ENCODE data around the gene VIPR2. TPM values are rescaled to one million over a fixed set of nuclear protein-coding genes. Genes with fewer than 3 reads are reported as not detected.

VIPR2 gene
- total RNA-seq, 4 donors from 2014 or later = 0.33 to 0.56 TPM; not detected in 2

DNA sequence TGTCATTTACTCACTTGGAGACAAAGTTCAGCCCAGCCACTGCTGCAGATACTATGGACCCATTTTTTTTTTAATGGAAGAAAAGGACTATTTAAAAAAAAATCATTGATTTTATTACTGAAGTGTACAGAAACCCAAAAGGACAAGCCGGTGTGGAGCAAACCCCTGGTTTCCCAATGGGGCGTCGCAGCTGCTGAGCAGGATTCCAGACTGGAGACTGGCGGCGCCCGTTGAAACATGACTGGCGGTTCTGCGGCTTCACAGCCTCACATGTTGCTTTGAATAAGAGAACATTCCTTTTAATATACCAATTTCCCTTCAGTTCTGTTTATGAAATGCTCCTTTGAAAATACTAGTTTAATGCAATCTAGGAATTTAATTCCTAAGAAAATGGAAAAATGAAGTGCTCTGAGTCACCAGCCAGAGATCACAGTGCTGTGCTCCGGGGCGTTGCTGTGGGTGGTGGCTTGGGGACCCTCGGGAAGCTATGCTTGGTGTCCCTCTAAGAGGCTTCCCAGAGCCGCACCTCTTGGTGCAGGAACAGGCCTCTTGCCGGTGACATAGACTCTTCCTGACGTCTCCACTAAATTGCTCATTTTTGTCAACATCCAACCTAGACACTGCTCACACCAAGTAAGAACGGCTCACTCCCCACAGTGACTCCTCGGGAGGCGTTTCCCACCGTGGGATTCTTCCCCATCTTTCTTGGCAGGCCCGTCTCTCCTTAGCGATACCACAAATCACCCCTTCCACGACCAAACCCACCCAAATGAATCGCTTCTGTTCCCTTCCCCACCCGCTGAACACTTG is 12.0 kb upstream of the VIPR2 start:
- 90 to 92% methylated on average over 23 of the region's 23 CpGs for WGBS, 2 donors
- DNase-seq = no peak

GRCh38 chr7:159155410-159155809 is 10.7 kb upstream of the VIPR2 start:
- H3K4me1 ChIP-seq = no peaks in the 10 kb centered on the region
- H3K9me3 ChIP-seq = no peaks in the 10 kb centered on the region
- TF ChIP-seq POLR2A (IDR thresholded peaks at IDR 0.05) = no peak
- TF ChIP-seq, protein P1, sequence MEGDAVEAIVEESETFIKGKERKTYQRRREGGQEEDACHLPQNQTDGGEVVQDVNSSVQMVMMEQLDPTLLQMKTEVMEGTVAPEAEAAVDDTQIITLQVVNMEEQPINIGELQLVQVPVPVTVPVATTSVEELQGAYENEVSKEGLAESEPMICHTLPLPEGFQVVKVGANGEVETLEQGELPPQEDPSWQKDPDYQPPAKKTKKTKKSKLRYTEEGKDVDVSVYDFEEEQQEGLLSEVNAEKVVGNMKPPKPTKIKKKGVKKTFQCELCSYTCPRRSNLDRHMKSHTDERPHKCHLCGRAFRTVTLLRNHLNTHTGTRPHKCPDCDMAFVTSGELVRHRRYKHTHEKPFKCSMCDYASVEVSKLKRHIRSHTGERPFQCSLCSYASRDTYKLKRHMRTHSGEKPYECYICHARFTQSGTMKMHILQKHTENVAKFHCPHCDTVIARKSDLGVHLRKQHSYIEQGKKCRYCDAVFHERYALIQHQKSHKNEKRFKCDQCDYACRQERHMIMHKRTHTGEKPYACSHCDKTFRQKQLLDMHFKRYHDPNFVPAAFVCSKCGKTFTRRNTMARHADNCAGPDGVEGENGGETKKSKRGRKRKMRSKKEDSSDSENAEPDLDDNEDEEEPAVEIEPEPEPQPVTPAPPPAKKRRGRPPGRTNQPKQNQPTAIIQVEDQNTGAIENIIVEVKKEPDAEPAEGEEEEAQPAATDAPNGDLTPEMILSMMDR (IDR thresholded peaks at IDR 0.05) = no peak
- no peak for DNase-seq
- intact Hi-C loops (cut with DNase I) = no loop called here
- WGBS, 2 donors = 76 to 80% methylated on average over 9 of the region's 9 CpGs
- H3K27me3 ChIP-seq = no peaks in the 10 kb centered on the region
- H3K4me3 ChIP-seq (replicated peaks in 1 of 3) = no peak overlapping the region
- no peaks in the 10 kb centered on the region for H3K36me3 ChIP-seq
- no peak overlapping the region for H3K27ac ChIP-seq

More for the DNA sequence above, 12.0 kb upstream of the VIPR2 start:
- Histone ChIP-seq H3K27ac (no peak overlapping the region), H3K9me3 (no peaks in the 10 kb centered on the region), H3K27me3 (no peaks in the 10 kb centered on the region), H3K4me3 (replicated peaks in 1 of 3) (no peak overlapping the region), H3K4me1 (no peaks in the 10 kb centered on the region), H3K36me3 (no peaks in the 10 kb centered on the region)
- intact Hi-C loops (cut with DNase I) = no loop called here
- TF ChIP-seq POLR2A (IDR thresholded peaks at IDR 0.05) = no peak
- TF ChIP-seq, protein P1 (IDR thresholded peaks at IDR 0.05) = no peak

- H3K36me3 ChIP-seq = no peaks in the 10 kb centered on the region
- no peak overlapping the region for H3K4me3 ChIP-seq (replicated peaks in 1 of 3)
- H3K27ac ChIP-seq = no peak overlapping the region
- TF ChIP-seq, protein P1 (IDR thresholded peaks at IDR 0.05) = no peak
- no peak for TF ChIP-seq POLR2A (IDR thresholded peaks at IDR 0.05)
- H3K4me1 ChIP-seq = no peaks in the 10 kb centered on the region
- no peaks in the 10 kb centered on the region for H3K9me3 ChIP-seq
- intact Hi-C loops (cut with DNase I) = no loop called here
- H3K27me3 ChIP-seq = no peaks in the 10 kb centered on the region
- 91% methylated on average over 9 to 14 of the region's 17 CpGs for WGBS, 2 donors
- no peak for DNase-seq
Observed at GRCh38 chr7:159154243-159154642, 9.6 kb upstream of the VIPR2 start.

- no peaks in the 10 kb centered on the region for H3K36me3 ChIP-seq
- no peak overlapping the region for H3K4me3 ChIP-seq (replicated peaks in 1 of 3)
- no peaks in the 10 kb centered on the region for H3K4me1 ChIP-seq
- WGBS, 2 donors = 77 to 80% methylated on average over 9 of the region's 9 CpGs
- no peak overlapping the region for H3K27ac ChIP-seq
- H3K27me3 ChIP-seq = no peaks in the 10 kb centered on the region
- H3K9me3 ChIP-seq = no peaks in the 10 kb centered on the region
- no peak for DNase-seq
- intact Hi-C loops (cut with DNase I) = no loop called here
- no peak for TF ChIP-seq POLR2A (IDR thresholded peaks at IDR 0.05)
- TF ChIP-seq, protein P1 (IDR thresholded peaks at IDR 0.05) = no peak
Observed at GRCh38 chr7:159153511-159153910, 8.8 kb upstream of the VIPR2 start.

- WGBS, 2 donors = 86 to 88% methylated on average over 12 to 13 of the region's 13 CpGs
- DNase-seq = no peak
- no peak overlapping the region for H3K27ac ChIP-seq
- no peaks in the 10 kb centered on the region for H3K9me3 ChIP-seq
- no peaks in the 10 kb centered on the region for H3K27me3 ChIP-seq
- no peaks in the 10 kb centered on the region for H3K36me3 ChIP-seq
- TF ChIP-seq, protein P1 (IDR thresholded peaks at IDR 0.05) = no peak
- TF ChIP-seq POLR2A (IDR thresholded peaks at IDR 0.05) = no peak
- H3K4me3 ChIP-seq (replicated peaks in 1 of 3) = no peak overlapping the region
- intact Hi-C loops (cut with DNase I) = no loop called here
- no peaks in the 10 kb centered on the region for H3K4me1 ChIP-seq
Observed at GRCh38 chr7:159152816-159153215, 8.1 kb upstream of the VIPR2 start.
